Neural crest cell (in vitro differentiated cells): ENCODE measurements around the gene ACAP3. TPM values are rescaled to one million over a fixed set of nuclear protein-coding genes. Genes with fewer than 3 reads are reported as not detected.

Experiments used
- DNase-seq: peaks from one replicate; pipeline ENCODE4 v3.0.0; 2021; ENCODE audit warnings: low read depth, mixed read lengths, low spot score
- H3K27ac Mint-ChIP-seq: one replicate; pipeline ENCODE4 v1.8.0; 2021; ENCODE audit warnings: mild to moderate bottlenecking, mixed read lengths; ENCODE audit not compliant: unreplicated experiment
- H3K27me3 Mint-ChIP-seq: 2 replicates; pipeline ENCODE4 v1.8.0; 2021; ENCODE audit warnings: low read depth, mild to moderate bottlenecking, mixed read lengths
- H3K36me3 Mint-ChIP-seq: 2 replicates; pipeline ENCODE4 v1.8.0; 2021; ENCODE audit warnings: low read depth, mild to moderate bottlenecking, mixed read lengths
- H3K4me1 Mint-ChIP-seq: 2 replicates; pipeline ENCODE4 v1.8.0; 2021; ENCODE audit warnings: mixed read lengths
- H3K4me3 Mint-ChIP-seq: one replicate; pipeline ENCODE4 v1.8.0; 2021; ENCODE audit warnings: mild to moderate bottlenecking, mixed read lengths
- H3K9me3 Mint-ChIP-seq: 2 replicates; pipeline ENCODE4 v1.8.0; 2021; ENCODE audit warnings: mixed read lengths
- total RNA-seq: library from RNA; stranded (reverse); gene quantifications from 2 replicates; pipeline ENCODE4 v1.2.1, GENCODE V29; 2021
- TF ChIP-seq, protein P1 (sequence below): fragments of 200-600 bp; sonication (generic); conservative IDR thresholded peaks from 2 replicates; pipeline ENCODE4 v1.5.0; 2021; ENCODE audit warnings: antibody characterized with exemption, mild to moderate bottlenecking

The ACAP3 gene
- total RNA-seq, 1 donor from 2014 or later: 124 TPM

DNA sequence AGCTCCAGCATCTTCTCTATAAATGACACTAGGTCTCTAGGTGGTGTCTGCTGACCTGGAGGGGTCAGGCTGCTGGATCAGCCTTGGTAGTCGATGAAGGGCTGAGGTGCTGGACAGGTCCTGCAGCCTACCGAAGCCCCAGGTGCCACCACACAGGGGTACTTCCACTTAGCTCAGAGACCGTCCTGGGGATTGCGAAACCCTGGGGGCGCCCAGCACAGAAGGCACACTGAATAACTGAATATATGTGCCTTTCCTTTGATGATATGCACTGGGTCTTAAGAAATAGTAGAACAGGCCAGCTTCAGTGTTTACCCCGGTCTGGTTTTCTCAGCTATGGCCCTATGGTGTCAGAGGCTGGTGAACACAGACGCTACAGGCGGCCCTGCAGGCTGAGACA is 45.0 kb downstream of the ACAP3 start:
- Mint-ChIP-seq H3K4me3 (no peak overlapping the region), H3K4me1 (no peaks in the 10 kb centered on the region), H3K27me3 (no peaks in the 10 kb centered on the region), H3K9me3 (no peaks in the 10 kb centered on the region), H3K36me3 (peaks cover 17% of the 10 kb centered on the region), H3K27ac (no peak overlapping the region)
- no peak for DNase-seq
- TF ChIP-seq, protein P1, sequence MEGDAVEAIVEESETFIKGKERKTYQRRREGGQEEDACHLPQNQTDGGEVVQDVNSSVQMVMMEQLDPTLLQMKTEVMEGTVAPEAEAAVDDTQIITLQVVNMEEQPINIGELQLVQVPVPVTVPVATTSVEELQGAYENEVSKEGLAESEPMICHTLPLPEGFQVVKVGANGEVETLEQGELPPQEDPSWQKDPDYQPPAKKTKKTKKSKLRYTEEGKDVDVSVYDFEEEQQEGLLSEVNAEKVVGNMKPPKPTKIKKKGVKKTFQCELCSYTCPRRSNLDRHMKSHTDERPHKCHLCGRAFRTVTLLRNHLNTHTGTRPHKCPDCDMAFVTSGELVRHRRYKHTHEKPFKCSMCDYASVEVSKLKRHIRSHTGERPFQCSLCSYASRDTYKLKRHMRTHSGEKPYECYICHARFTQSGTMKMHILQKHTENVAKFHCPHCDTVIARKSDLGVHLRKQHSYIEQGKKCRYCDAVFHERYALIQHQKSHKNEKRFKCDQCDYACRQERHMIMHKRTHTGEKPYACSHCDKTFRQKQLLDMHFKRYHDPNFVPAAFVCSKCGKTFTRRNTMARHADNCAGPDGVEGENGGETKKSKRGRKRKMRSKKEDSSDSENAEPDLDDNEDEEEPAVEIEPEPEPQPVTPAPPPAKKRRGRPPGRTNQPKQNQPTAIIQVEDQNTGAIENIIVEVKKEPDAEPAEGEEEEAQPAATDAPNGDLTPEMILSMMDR: no peak

DNA sequence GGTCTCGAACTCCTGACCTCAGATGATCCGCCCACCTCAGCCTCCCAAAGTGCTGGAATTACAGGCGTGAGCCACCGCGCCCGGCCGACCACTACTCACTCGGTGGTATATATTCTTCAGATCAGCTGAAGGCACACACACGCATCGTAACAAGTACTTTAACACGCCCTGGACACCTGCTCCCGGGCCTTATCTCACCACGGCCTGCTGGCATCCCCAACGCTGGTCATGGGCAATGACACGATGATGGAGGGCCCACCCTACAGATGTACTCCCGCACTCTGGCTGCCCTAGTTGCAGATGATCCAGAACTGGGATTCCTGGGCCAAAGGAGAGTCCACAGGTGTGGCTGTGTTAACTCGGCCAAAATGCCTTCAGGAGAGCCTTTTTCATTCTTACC is 45.7 kb downstream of the ACAP3 start:
- Mint-ChIP-seq H3K9me3 (no peaks in the 10 kb centered on the region), H3K4me3 (no peak overlapping the region), H3K27me3 (no peaks in the 10 kb centered on the region), H3K27ac (no peak overlapping the region), H3K36me3 (peaks cover 18% of the 10 kb centered on the region), H3K4me1 (no peaks in the 10 kb centered on the region)
- TF ChIP-seq, protein P1: no peak
- DNase-seq: no peak

DNA sequence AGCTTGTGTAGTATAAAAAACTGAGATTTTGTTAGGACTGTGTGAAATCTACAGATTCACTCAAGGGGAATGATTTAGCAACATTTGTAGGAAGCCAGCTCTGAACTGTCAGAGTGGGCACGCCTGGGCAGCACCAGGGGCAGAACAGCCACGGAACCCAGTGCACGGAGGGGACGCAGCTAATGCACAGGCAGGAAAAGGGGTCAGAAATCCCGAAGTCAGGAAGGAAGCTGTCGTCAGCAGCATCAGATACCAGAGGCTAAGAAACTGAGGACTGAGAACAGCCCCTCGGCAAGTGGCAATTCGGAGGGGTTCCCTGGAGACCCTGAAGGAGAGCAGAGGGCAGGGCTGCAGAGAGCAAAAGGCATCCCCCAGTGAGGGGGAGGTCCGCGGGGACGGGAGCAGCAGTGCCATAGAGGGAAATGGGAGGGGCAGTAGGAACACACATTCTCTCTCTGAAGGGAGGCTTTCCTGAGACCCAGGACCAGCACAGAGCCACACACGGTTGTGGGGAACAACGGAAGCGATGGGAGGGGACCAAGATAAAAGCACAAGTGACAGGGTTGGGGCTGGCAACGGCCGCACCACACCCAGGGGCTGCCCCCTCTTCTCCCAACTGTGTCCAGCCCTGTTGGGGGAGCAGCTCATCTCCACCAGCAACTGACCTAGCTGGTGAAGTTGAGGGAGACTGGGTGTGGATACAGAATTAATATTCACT is 46.7 kb downstream of the ACAP3 start:
- Mint-ChIP-seq H3K27ac (no peak overlapping the region), H3K9me3 (no peaks in the 10 kb centered on the region), H3K4me1 (no peaks in the 10 kb centered on the region), H3K36me3 (peaks cover 16% of the 10 kb centered on the region), H3K4me3 (no peak overlapping the region), H3K27me3 (no peaks in the 10 kb centered on the region)
- DNase-seq: no peak
- TF ChIP-seq, protein P1: no peak

DNA sequence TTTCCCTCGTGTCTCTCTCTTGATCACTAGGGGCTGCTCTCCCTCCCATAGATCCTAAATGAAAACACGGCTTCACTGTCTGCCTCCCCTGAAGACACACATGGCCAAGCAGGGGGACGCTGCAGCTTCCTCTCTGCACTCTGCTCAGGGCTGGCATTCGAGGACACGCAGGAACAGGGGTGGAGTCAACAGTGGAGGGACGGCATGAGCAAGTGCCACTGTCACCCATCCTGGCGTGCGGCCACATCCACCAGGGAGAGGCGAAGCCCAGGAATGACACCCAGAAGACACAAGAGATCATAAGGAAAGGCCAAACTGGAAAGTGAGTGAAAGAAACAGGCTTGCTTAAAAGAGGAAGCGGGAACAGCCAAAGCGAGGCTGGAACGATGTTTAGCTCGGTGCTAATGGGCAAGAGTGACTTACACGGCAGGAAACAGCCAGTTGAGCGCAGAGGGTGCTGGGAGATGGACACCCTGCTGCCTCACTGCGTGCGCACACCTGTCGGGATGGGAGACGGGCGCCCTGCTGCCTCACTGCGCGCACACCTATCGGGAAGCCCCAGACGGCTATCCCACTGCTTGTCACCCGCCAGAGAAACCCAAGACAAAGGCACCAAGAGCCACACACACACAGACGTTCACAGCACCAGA is 47.7 kb downstream of the ACAP3 start:
- DNase-seq: no peak
- no peak overlapping the region for H3K27ac Mint-ChIP-seq
- TF ChIP-seq, protein P1: no peak
- H3K4me1 Mint-ChIP-seq: no peaks in the 10 kb centered on the region
- peaks cover 12% of the 10 kb centered on the region for H3K36me3 Mint-ChIP-seq
- no peaks in the 10 kb centered on the region for H3K27me3 Mint-ChIP-seq
- H3K4me3 Mint-ChIP-seq: peak overlapping the region; percentile 16
- H3K9me3 Mint-ChIP-seq: no peaks in the 10 kb centered on the region

DNA sequence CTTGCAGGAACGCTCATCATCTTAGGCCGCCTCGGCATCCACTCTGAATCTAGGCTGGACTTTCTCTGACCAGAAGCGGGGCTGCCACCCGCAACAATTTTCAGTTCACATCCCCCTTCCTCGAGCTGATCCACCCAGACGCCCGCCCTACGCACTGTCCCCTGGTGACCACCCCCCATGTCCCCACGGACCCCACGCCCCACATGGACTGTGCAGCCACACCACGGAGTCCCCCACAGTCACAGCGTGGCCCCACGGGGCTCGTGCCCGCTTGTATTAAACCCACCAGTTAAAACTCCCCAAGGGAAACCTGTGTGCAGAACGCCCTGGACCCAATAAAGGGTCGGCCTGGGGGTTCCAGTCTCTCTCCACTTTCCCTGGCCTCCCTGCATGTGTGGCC is 48.2 kb downstream of the ACAP3 start:
- Mint-ChIP-seq H3K36me3 (peaks cover 12% of the 10 kb centered on the region), H3K27ac (no peak overlapping the region), H3K27me3 (no peaks in the 10 kb centered on the region), H3K4me3 (peak overlapping the region; percentile 16), H3K9me3 (no peaks in the 10 kb centered on the region), H3K4me1 (no peaks in the 10 kb centered on the region)
- TF ChIP-seq, protein P1: no peak
- no peak for DNase-seq
